HG03439 (cell line): ENCODE results near the gene MORN1.

Experiments used
- ATAC-seq: cut with Tn5 transposase; IDR thresholded peaks from one replicate; pipeline ENCODE4 v1.9.1; 2021; ENCODE audit warnings: mild to moderate bottlenecking, moderate library complexity; ENCODE audit not compliant: unreplicated experiment

MORN1 gene

DNA sequence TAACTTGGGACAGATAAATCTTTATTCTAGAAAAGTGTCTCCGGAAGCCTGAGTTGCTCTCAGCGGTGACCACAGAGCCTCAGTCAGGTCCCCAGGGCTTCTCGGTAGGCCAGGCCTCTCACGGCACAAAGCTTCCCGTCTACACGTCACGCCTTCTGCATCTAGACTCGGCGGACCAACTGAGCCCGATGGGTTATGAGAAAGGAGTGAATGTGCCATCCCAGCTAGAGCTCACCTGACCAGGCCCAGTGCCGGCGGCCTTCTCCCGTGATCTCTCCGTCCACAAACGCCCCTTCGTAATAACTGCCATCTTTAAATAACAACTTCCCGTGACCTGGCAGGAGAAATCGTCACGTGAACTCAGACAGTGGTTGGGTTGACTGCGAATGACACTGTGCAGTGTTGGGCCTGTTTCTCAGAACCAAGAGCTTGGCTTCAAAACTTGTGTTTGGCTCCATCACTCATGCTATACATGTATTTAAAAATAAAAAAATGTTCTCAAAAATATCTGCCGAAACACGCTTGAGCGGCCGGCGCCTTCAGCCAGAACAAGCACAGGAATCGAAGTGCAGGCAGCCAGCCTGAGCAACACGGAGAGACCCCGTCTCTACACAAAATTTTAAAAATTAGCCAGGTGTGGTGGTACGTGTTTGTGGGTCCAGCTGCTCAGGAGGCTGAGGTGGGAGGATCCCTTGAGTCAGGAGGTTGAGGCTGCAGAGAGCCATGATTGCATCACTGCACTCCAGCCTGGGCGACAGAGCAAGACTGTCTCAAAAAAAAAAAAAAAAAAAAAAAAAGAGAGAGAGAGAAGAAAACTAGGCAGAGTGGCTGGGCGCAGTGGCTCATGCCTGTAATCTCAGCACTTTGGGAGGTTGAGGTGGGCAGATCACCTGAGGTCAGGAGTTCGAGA lies 3.1 kb downstream of the MORN1 start:
- ATAC-seq: no peak

DNA sequence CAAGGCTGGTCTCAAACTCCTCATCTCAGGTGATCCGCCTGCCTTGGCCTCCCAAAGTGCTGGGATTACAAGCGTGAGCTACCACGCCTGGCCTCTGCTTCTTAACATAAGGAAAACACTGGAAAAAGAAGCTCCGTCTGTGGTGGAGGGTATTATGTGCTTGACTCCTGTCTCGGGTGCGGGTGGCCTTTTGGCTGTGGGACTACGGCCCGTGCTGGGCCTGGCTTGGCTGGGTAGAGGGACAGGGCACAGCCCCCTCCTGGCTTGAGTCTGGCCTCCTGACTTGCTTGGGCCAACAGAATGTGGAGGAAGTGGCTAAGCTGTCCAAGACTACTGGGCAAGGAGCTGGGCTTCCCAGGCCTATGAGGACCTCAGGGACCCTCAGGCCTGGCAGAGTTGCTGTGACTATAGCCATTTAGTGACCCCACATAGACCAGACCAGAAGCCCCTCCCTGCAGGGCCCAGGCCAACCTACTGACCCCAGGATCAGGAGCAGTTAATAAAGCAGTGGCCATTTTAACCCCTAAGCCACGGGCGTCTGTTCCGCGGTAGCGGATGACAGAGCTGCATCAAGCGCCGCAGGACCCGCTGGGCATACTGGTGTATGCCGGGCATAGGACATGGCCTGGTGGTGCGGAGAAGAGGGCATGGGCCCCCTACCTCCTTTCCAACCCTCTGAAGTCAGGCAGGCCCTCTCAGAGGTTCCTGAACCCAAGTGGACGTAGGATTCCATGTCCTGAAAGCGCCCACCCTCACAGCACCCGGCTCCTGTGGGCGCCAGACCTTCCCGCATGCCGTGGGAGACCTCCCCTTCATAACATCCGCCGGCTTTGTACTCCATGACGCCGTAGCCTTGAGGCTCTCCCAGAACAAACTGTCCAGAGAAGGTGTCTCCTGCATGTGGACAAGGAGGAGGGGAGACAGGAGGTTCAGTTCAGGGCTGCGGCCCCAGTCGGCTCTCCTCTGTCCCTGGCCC lies 4.4 kb downstream of the MORN1 start:
- no peak for ATAC-seq

DNA sequence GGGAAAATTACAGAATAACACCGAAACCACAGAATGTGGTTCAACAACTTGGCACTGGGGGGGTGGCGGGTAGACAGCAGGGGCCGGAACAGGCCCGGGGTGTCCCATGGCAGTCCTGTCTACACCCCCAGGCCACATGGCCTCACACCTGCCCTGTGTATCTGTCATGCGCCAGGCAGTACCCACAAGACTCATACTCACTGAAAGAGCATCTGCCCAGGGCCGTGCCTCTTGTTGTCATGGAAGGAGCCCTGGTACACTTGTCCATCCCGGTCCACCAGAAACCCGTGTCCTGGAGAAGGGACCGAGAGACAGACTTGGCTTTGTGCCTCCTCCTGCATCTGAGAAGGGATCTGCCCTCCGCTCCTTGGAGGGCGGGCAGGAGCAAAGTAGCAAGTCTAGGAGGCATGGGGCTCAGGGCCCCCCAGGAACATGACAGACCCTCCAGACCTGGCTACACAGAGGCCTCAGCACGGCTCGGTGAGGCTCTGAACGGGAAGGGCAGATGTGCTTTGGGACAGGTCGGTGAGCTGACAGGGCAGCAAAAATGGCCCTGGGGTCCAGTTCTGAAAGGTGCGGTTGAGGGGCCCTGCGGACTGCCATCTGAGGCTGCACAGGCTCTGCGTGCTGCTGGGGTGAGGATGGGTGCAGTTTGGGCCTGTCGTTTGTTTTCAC lies 5.6 kb downstream of the MORN1 start:
- no peak for ATAC-seq

DNA sequence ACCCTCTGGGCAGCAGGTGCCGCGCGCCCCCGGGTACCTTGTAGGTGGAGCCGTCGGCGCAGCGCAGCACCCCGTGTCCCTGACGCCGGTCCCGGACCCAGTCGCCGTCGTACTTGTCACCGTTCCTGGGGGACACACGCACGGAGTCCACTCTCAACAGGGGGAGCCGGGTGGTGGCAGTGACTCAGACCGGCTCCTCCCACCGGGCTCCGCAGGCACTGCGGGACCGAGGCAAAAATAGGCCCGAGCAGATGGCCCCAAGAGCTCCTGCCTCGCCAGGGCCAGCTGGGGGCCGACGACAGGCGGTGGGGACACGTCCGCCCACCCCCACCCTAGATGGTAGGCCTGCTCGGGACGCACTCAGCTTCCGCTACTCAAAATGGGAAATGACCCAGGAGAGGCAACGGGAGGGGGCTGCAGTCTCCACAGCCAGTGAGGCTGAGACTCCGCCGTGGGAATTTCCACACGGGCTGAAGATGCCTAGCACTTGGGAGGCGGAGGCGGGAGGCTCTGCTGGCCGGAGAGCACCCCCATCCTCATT lies 6.3 kb downstream of the MORN1 start:
- no peak for ATAC-seq

DNA sequence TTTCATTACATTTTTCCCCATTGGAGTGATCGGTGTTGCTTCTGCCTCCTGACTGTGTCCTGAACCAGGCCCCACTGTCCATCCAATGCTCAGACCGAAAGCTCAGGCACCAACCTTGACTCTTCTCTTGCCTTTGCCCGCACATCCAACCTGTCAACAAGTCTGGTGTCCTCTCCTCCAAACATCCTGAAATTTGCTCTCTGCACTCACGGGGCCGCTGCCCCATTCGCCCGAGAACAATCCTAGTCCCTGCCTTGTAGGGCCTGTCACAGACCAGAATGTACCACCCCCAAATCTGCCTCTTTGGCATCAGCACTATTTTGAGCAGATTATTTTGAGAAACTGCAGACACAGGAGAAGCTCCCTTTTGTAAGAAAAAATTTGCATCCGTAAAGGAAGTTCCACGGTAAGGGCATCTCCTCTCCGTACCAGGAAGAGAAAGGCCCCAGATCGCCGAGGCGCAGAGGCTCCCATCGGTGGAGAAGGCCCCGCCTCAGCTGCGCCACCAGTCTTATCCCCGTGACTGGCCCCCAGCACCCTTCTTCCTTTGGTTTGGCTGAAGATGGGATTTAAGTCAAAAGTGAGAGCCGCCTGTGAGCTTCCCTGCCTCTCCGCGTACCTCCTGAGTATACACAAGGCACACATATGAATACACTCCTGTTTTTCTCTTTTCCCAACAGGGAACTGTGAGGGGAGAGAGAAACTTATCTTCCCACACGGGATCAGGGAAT lies 7.1 kb downstream of the MORN1 start:
- ATAC-seq: no peak

DNA sequence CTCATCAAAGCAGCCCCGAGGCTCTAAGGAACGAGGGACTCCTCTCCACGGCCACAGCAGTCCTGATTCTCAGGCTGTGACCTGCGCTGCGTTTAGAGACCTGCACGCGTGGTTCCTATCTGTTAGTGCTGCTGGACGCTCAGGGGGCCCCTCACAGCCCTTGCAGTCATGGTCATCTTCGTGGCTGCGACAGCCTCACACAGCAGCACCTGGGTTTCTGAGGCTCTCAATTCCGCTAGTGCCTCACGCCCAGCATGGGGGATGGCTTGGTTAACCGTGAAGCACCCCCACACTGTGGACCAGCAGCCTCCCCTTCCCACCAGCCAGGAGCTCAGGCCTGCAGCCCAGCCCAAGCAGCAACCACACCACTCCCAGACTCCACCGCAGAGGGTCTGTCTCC lies 7.8 kb downstream of the MORN1 start:
- no peak for ATAC-seq

DNA sequence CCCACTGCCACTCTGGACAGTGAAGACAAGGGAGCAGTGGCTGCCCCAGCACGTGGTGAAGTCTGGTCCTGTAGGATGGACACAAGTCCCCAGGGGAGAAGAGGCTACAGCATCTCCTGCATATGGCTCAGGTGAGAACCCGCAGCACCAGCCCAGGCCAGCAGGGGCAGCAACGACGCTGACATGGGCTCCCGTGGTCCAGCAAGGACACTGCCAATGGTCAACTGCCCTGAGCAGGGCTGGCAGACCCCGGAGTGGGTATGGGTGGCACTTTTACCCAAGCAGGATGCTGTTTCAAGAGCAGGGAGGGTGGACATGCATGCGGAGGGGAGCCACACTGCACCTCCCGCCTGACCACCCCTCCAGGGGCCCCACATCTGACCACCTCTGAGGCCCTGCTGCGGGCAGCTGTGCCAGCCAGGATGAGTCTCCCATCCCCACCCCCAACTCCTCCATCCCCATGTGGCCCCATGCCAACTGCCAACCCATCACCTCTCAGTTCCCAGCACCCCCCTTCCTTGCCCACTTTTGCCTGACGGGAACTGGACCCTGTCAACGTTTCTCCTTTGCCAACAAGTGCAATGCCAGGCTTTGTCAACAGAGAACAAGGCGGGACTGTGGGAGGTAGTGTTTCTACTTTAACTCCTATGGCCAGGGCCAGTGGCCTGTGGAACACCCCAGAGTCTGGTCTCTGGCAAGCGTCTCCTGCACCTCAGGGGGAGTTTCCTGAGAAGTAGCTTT lies 8.6 kb downstream of the MORN1 start:
- no peak for ATAC-seq

DNA sequence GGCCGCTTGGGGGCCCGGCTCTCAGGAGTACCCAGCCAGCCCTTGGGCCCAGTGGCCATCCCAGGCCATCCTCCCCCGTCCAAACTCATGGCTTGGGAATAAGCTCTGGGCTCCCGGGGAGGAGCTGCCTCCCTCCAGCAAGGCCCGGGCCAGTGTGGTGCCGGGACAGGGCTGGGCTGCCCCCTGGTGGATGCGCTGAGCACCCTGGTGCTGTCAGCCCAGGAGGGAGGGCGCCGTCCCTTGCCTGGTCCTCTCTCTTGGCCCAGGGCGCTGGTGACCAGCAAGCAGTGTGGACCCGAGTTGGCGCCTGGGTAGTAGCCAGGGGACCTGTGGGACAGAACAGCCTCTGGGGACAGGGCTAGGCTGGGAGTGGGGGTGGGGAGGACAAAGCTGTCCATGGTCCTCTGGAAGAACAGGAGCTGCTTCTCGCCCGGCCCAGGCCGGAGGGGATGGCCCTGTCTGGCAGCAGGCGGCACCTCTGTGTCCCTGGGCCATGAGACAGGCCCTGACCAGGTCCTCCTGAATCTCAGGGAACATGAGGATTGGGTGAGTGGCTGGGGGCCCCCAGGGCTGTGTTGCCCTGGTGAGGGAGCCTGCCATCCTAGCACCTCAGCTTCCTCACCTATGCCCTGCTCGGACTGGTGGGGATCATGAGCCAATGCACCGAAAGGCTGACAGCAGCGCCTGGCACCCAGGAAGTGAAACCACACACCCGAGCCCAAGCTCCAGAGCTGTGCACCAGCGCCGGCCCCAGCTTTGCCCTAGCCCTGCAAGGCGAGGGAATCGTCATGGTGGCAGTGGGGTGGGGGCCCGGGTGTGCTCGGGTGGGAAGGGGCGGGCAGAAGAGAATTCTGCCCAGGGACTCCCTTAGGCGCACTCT lies 9.4 kb downstream of the MORN1 start:
- ATAC-seq: no peak

DNA sequence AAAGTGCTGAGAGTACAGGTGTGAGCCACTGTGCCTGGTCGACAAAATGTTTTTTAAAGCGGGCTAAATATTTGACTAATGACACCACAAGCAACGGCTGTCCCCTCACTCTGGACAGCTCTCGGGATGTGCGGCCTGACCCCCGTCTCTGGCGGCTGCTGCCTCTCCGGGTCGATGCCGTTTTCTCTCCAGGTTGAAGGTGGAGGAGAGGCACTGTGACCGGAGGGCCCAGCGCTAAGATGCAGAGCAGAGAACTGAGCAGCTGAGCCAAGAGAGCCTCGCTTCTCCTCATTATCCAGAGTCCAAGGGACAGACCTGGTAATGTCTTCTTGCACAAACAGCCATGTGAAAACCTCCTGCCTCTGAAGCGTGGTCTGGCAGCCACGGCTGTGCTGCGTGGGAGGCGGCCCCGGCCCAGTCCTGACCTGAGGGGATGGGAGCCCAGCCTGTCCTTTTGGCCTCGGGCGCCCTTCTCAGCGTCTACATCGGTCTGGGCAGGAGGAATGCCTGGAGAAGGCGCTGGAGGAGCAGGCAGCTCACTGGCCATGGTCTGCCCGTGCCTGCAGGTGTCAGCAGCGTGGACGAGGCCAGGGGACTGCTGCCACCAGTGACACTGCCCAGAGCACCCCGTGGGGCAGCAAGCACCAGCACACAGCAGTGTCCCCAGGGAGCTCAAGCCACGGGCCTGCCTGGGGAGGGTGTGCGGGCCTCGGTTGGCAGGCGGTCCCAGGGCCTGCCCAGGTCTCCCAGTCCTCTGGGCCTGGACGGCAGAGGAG lies 10.3 kb downstream of the MORN1 start:
- no peak for ATAC-seq

DNA sequence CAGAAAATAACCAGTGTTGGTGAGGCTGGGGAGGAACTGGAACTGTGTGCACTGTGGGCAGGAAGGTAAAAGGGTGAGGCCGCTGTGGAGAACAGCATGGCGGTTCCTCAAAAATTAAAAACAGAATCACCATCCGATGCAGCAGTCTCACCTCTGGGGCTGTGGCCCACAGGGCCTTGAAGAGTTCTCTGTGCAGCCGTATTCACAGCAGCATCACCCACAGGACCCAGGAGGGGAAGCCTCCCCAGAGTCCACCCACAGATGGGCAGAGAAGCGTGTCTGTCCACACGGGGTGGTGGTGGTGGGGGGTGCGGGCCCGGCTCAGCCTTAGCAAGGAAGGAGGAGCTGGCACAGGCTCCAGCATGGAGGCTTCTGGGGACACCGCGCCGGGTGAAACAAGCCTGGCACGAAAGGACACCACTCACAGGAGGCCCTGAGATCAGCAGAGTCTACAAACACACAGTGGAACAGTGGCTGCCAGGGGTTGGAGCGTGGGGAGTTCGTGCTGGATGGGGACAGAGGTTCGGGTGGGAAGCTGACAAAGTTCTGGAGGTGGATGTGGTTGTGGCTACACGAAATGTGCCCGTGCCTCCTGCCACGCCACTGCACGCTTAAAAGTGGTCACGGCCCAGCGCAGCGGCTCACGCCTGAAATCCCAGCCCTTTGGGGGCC lies 11.5 kb downstream of the MORN1 start:
- ATAC-seq: no peak

DNA sequence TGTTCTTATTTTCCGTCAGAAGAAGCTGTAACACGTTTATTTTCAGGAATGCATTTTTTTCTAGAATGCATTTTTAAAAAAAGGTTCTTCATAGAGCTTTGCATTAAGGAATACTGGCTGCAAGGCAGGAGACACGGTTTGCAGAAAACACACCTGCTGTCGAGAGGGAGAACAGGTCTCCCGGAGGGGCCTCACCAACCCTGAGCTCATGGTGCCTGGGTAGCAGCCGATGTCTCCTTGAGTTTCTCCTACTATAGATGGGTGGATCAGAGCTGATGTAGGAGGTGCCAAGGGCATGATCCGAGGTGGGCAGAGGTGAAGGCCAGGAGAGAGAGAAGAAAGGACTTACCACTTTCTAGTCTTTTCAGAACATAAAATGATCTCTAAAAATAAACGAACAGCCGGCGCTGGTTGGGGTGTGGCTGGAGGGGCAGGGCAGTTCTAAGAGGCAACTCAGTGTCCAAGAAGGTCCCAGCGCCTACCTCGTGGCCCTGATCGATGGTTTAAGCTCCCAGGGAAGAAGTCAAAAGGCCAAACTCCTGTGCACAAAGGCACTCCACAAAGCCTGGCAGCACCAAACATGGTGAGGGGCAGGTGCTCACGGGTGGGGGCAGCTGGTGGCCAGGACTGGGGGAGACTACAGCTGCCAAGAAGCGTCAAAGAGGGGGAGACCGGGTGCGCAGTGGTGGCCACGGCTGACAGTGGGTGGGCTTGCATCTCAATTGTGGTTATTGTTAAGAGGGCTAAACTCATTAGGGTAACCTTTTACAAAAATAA lies 12.2 kb downstream of the MORN1 start:
- ATAC-seq: no peak

DNA sequence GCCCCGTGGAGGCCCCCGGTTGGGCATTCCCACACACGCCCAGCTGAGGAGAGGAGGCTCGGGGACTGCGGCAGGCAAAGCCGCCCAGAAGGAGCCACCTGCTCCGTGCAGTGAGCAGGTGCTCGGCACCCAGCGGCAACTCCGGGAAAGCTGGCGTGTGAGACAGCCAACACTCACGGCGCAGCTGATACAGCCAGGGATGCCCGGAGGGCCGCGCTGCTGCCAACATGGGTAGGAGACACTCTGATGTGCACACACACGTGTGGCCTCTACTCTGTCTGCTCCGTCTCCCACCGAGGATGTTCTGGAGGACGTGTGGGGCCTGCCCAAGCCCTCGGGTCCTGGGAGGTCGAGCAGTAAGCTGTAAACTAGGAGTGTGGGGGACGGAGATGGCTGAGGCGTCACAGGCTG lies 12.9 kb downstream of the MORN1 start:
- no peak for ATAC-seq

DNA sequence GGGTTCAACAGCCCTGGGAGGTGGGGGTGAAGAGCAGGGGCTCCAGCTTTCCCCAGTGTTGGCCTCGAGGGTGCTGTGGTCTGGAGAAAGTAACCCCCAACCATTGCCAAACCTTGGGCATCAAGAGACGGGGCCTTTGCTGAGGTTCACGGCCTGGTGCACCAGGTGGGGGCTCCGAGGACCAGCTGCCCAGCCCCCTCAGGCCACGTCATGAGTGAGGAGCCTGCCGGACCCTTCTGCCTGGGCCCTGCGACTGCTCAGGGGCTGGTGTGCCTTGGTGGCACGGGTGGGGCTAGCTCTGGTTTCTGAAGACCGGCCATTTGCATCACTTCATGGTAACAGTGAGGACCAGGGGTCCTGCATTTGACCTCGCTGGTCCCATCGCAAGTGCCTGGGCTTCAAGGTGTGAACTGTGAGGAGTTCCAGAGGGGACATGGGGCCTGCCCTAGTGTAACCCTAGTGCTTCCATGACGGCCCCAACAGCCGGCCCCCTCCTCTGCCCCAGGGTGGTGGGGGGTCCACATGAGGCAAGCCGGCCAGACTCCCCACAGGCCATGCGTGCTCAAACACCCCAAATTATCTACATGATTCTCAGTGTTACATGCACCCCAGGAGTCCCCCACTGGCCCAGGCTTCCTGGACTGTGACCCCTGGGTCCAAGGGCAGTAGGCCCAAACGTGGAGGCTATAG lies 13.5 kb downstream of the MORN1 start:
- ATAC-seq: no peak

DNA sequence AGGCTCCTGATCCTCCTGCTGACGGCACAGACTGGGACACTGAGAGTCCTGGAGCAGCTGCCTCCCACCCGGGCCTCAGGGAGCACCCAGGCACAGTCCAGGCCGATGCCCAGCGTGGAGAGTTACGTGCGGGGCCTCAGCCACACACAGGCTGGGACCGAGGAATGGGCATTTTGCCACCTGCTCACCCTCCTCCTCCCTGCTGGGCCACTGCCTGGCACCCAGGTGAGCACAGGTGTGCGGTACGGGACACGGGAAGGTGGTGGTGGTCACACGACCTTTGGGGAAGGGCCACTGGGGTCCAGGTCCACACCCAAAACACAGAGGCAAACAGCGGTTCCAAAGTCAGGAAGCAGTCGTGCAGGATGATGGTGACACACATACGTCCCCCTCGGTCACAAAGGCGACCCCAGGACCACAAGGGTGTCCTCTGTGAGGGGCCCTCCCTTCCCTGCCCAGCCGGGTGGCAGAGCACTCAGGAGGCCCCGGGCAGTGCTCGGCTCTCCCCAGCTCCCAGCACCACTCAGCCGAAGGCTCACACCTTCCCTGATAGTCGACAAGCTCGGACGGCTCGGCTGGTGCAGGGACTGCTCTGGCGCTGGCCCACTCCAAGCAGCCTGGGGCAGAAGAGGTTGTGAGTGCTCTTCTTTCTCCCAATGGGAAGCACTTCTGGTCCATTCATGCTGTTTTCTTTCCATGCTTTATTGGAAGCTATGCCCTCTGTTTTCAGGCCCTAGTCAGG lies 14.3 kb downstream of the MORN1 start:
- no peak for ATAC-seq

DNA sequence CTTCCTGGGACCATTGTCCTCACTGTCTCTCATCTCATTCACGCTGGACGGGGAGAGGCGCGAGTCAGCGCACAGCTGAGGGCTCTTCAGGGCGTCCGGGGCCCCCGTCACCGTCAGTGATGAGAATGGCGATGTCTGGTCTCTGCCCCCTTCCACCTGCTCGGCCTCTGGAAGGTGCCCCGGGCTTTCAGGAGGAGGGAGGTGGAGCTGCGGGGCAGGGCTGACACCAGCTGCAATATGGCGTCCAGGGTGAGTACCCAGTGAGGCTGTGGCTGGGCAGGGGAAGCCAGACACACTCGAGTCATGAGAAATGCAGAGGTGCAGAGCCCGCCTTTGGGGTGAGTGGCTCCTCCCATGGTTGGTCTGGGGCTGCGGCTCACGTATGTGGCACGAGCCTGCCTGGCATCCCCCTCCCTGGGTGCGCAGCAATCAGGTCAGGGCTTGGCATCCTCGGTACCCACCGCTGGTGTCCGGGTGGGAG lies 15.1 kb downstream of the MORN1 start:
- ATAC-seq: no peak
